Measurements from ENCODE around the gene SNX17.
"Not testable (repeated sequence)": the region's sequence is repeated elsewhere in the genome, so short reads cannot be mapped to it uniquely, and the experiment has no call there.

SNX17 gene

GRCh38 chr2:27370026-27370815, at the start of gene SNX17, which contains the start of gene EIF2B4:
Gene SNX17 (plus strand): TSS chr2:27370616. CDS start chr2:27370744, 128 bp downstream.
Gene EIF2B4 (minus strand): TSS chr2:27370338. CDS start chr2:27370314, 24 bp downstream.
- ATAC-seq, result peak; percentile 92 to 95

GRCh38 chr2:27320958-27321543, 49.4 kb upstream of the SNX17 start:
- ATAC-seq, result no peak

GRCh38 chr2:27322301-27322765, 48.1 kb upstream of the SNX17 start:
- ATAC-seq, result peak in 1 of 2 donors; percentile 14

GRCh38 chr2:27322766-27323595, 47.4 kb upstream of the SNX17 start, which contains the start of gene MPV17:
Gene MPV17 (minus strand): TSS chr2:27323097. CDS start chr2:27322517, 580 bp downstream.
- peak; percentile 97 to 98 for ATAC-seq

- ATAC-seq, result no peak
Measured at GRCh38 chr2:27323596-27324285, 46.7 kb upstream of the SNX17 start.

GRCh38 chr2:27324720-27325119, 45.7 kb upstream of the SNX17 start:
- no peak for ATAC-seq

GRCh38 chr2:27335311-27335710, 35.1 kb upstream of the SNX17 start:
- ATAC-seq, result no peak

GRCh38 chr2:27336173-27336572, 34.2 kb upstream of the SNX17 start:
- ATAC-seq, result no peak

- ATAC-seq, result no peak
Measured at GRCh38 chr2:27347641-27348040, 22.8 kb upstream of the SNX17 start.

- ATAC-seq, result no peak
Measured at GRCh38 chr2:27350106-27350693, 20.2 kb upstream of the SNX17 start.

- peak; percentile 14 to 34 for ATAC-seq
Measured at GRCh38 chr2:27351802-27352598, 18.4 kb upstream of the SNX17 start.

- ATAC-seq, result not testable (repeated sequence)
Measured at GRCh38 chr2:27353386-27353761, 17.0 kb upstream of the SNX17 start.

GRCh38 chr2:27353762-27354596, 16.4 kb upstream of the SNX17 start:
- ATAC-seq, result no peak

GRCh38 chr2:27354597-27354927, 15.9 kb upstream of the SNX17 start:
- ATAC-seq, result no peak

- ATAC-seq, result peak; percentile 15 to 23
Measured at GRCh38 chr2:27356056-27356381, 14.4 kb upstream of the SNX17 start.

GRCh38 chr2:27356382-27357181, 13.8 kb upstream of the SNX17 start, which contains the start of gene GTF3C2:
Gene GTF3C2 (minus strand): TSS chr2:27356764. CDS start chr2:27343554, 13,210 bp downstream.
- ATAC-seq, result peak; percentile 78 to 82

GRCh38 chr2:27362678-27363420, 7.6 kb upstream of the SNX17 start:
- no peak for ATAC-seq

GRCh38 chr2:27363933-27364332, 6.5 kb upstream of the SNX17 start:
- ATAC-seq, result no peak
